Endodermal cell (in vitro differentiated cells): ENCODE data around the gene ADRM1. TPM values are rescaled to one million over a fixed set of nuclear protein-coding genes. Genes with fewer than 3 reads are reported as not detected.

ENCODE experiments used
- DNase-seq: peaks from one replicate; pipeline ENCODE4 v3.0.0-alpha.2; 2017
- H3K27ac ChIP-seq: 2 replicates; pipeline ENCODE4 v1.5.1; 2013; ENCODE audit warnings: mild to moderate bottlenecking, low read depth, low read length, moderate library complexity
- H3K27me3 ChIP-seq: 2 replicates; pipeline ENCODE4 v1.6.1; 2013; ENCODE audit warnings: mild to moderate bottlenecking, low read length, moderate library complexity; ENCODE audit not compliant: insufficient read depth, control insufficient read depth, poor library complexity, severe bottlenecking
- H3K36me3 ChIP-seq: 2 replicates; pipeline ENCODE4 v1.7.0; 2013; ENCODE audit warnings: mild to moderate bottlenecking, low read length, moderate library complexity; ENCODE audit not compliant: control insufficient read depth, insufficient read depth
- H3K4me1 ChIP-seq: one replicate; pipeline ENCODE4 v1.7.0; 2013; ENCODE audit warnings: low read length; ENCODE audit not compliant: control insufficient read depth, insufficient read depth
- H3K4me3 ChIP-seq: 2 replicates; pipeline ENCODE4 v1.5.1; 2013; ENCODE audit warnings: mild to moderate bottlenecking, low read length, moderate library complexity
- H3K9ac ChIP-seq: 2 replicates; pipeline ENCODE4 v1.6.1; 2013; ENCODE audit warnings: mild to moderate bottlenecking, low read length, moderate library complexity; ENCODE audit not compliant: poor library complexity, severe bottlenecking; ENCODE audit errors: extremely low read depth
- H3K9me3 ChIP-seq: 2 replicates; pipeline ENCODE4 v1.6.1; 2013; ENCODE audit warnings: mild to moderate bottlenecking, low read length, moderate library complexity; ENCODE audit not compliant: control insufficient read depth
- H3K27ac Mint-ChIP-seq: 2 replicates; pipeline ENCODE4 v1.8.0; 2020; ENCODE audit warnings: mixed read lengths
- H3K27me3 Mint-ChIP-seq: 2 replicates; pipeline ENCODE4 v1.8.0; 2021; ENCODE audit warnings: mild to moderate bottlenecking, mixed read lengths; ENCODE audit not compliant: insufficient read depth
- H3K36me3 Mint-ChIP-seq: 2 replicates; pipeline ENCODE4 v1.8.0; 2020; ENCODE audit warnings: low read depth, mixed read lengths
- H3K4me1 Mint-ChIP-seq: 2 replicates; pipeline ENCODE4 v1.8.0; 2020; ENCODE audit warnings: mixed read lengths
- H3K4me3 Mint-ChIP-seq: 2 replicates; pipeline ENCODE4 v1.8.0; 2020; ENCODE audit warnings: mild to moderate bottlenecking, moderate library complexity, mixed read lengths
- H3K9me3 Mint-ChIP-seq: 2 replicates; pipeline ENCODE4 v1.8.0; 2020; ENCODE audit warnings: mild to moderate bottlenecking, mixed read lengths
- WGBS, 2 experiments: methylation state at CpG; one replicate each; pipeline versions ENCODE4 v1.1.5 to v1.1.7; 2013; ENCODE audit warnings: missing lambda C conversion rate in 2 of 2, mixed read lengths in 1 of 2; ENCODE audit not compliant: insufficient coverage in 1 of 2, insufficient read length in 1 of 2; 5-methylcytosine and 5-hydroxymethylcytosine counted together
- total RNA-seq, 2 donors: library from RNA; stranded (reverse); fragmentation: NEBNext Ultra II Directional in 1 of 2; extraction: Animal tissue kit (Norgen Biotek cat#: 25700) in 1 of 2; gene quantifications; 2 replicates in 1 of 2; 3 replicates in 1 of 2; pipeline ENCODE4 v1.2.1, GENCODE V29; 2021
- TF ChIP-seq, protein P1 (sequence below): fragments of 200-600 bp; sonication (generic); conservative IDR thresholded peaks from 2 replicates; pipeline ENCODE4 v1.5.0; 2021; ENCODE audit warnings: antibody characterized with exemption, mild to moderate bottlenecking

ADRM1 gene
- total RNA-seq, 2 donors from 2014 or later, result 105 to 106 TPM

DNA sequence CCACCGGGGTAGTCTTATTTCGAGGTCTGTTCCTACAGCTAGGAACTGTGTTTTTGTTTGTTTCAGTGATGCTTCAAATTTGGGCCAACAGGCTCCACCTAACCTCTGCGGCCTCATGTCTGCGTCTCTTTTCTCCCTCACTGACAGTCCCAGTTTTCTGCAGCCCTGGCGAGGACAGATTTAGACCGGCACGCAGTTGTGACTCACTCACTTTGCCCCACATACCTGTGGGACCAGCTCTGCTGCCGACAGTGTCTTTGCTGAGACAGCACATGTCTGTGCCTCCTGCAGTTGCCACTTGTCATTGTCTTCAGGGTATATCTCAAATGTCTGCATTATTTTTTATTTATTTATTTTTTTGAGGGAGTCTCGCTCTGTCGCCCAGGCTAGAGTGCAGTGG is 35.3 kb upstream of the ADRM1 start:
- Histone ChIP-seq H3K27me3 (no peaks in the 10 kb centered on the region), H3K4me1 (no peaks in the 10 kb centered on the region), H3K27ac (no peak overlapping the region), H3K9me3 (peaks cover 24% of the 10 kb centered on the region), H3K36me3 (peaks cover 56% of the 10 kb centered on the region), H3K9ac (no peak overlapping the region), H3K4me3 (no peak overlapping the region)
- WGBS, 2 experiments, result 95 to 97% methylated on average over 5 to 8 of the region's 10 CpGs
- H3K27me3 Mint-ChIP-seq, result no peaks in the 10 kb centered on the region
- peaks cover 22% of the 10 kb centered on the region for H3K9me3 Mint-ChIP-seq
- H3K27ac Mint-ChIP-seq, result no peak overlapping the region
- H3K36me3 Mint-ChIP-seq, result peaks cover 61% of the 10 kb centered on the region
- TF ChIP-seq, protein P1, sequence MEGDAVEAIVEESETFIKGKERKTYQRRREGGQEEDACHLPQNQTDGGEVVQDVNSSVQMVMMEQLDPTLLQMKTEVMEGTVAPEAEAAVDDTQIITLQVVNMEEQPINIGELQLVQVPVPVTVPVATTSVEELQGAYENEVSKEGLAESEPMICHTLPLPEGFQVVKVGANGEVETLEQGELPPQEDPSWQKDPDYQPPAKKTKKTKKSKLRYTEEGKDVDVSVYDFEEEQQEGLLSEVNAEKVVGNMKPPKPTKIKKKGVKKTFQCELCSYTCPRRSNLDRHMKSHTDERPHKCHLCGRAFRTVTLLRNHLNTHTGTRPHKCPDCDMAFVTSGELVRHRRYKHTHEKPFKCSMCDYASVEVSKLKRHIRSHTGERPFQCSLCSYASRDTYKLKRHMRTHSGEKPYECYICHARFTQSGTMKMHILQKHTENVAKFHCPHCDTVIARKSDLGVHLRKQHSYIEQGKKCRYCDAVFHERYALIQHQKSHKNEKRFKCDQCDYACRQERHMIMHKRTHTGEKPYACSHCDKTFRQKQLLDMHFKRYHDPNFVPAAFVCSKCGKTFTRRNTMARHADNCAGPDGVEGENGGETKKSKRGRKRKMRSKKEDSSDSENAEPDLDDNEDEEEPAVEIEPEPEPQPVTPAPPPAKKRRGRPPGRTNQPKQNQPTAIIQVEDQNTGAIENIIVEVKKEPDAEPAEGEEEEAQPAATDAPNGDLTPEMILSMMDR, result no peak
- no peak for DNase-seq
- H3K4me3 Mint-ChIP-seq, result no peak overlapping the region
- H3K4me1 Mint-ChIP-seq, result no peaks in the 10 kb centered on the region

DNA sequence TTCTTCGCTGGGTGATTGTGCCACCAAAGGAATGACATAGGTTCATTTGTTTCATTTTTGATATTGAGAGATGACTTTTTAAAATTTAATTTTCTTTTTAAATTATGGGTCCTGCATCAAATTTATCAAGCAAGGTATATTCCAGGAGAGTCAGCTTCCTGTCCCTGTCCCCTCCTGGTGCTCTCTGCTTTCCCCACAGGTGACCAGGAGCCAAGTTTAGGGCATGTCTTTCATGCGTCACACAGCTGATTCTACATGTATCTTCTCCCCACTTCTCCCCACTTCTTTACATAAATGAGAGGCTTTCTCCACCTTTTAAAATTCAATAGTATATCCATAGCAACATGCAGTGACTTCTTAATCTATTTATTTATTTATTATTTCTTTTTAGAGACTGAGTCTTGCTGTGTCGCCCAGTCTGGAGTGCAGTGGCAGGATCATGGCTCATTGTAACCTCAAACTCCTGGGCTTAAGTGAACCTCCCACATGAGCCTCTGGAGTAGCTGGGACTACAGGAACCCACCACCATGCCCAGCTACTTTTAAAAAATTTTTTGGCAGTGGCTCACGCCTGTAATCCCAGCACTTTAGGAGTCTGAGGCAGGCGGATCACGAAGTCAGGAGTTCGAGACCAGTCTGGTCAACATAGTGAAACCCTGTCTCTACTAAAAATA is 34.4 kb upstream of the ADRM1 start:
- Mint-ChIP-seq H3K27ac (no peak overlapping the region), H3K9me3 (peaks cover 22% of the 10 kb centered on the region)
- TF ChIP-seq, protein P1, result no peak

DNA sequence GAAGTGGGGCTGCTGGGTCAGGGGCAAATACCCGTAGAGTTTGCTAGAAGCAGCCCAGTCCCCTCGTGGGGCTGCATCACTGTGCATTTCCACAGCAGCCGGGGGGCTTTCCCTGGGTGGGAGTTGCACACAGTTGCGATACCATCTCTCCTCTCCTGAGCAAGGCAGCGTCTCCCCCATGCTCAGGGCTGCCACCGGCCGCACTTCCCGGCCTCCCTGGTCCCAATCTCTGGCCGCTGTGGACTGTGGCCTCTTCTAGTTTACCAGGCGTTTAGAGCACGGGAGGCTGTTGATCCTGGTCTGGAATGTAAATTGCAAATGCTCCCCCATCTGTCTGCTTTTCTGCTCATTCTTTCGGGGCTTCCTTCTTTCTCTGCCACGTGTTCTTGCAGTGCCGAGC is 33.4 kb upstream of the ADRM1 start:
- Mint-ChIP-seq H3K36me3 (peaks cover 62% of the 10 kb centered on the region), H3K9me3 (peaks cover 20% of the 10 kb centered on the region), H3K4me1 (no peaks in the 10 kb centered on the region), H3K27me3 (no peaks in the 10 kb centered on the region), H3K4me3 (no peak overlapping the region), H3K27ac (no peak overlapping the region)
- DNase-seq, result no peak
- Histone ChIP-seq H3K27me3 (no peaks in the 10 kb centered on the region), H3K27ac (no peak overlapping the region), H3K36me3 (peaks cover 54% of the 10 kb centered on the region), H3K4me1 (no peaks in the 10 kb centered on the region), H3K4me3 (no peak overlapping the region), H3K9ac (no peak overlapping the region), H3K9me3 (peaks cover 21% of the 10 kb centered on the region)
- WGBS, 2 experiments, result 90 to 91% methylated on average over 14 of the region's 14 CpGs
- TF ChIP-seq, protein P1, result no peak

More for the DNA sequence above, 34.4 kb upstream of the ADRM1 start:
- H3K4me1 ChIP-seq, result no peaks in the 10 kb centered on the region
- no peaks in the 10 kb centered on the region for H3K27me3 Mint-ChIP-seq
- H3K36me3 Mint-ChIP-seq, result peaks cover 62% of the 10 kb centered on the region
- no peak overlapping the region for H3K9ac ChIP-seq
- no peak for DNase-seq
- H3K36me3 ChIP-seq, result peaks cover 57% of the 10 kb centered on the region
- H3K4me1 Mint-ChIP-seq, result no peaks in the 10 kb centered on the region
- 82 to 96% methylated on average over 4 to 7 of the region's 7 CpGs for WGBS, 2 experiments
- no peak overlapping the region for H3K27ac ChIP-seq
- H3K27me3 ChIP-seq, result no peaks in the 10 kb centered on the region
- H3K4me3 Mint-ChIP-seq, result no peak overlapping the region
- H3K4me3 ChIP-seq, result no peak overlapping the region
- peaks cover 24% of the 10 kb centered on the region for H3K9me3 ChIP-seq
